ENCODE measurements around the gene ENPP3.

GRCh38 chr6:131741688-131742393 is 104.7 kb downstream of the ENPP3 start:
- TF ChIP-seq POLR2A (IDR thresholded peaks at IDR 0.05) = no peak
- TF ChIP-seq, protein P1, sequence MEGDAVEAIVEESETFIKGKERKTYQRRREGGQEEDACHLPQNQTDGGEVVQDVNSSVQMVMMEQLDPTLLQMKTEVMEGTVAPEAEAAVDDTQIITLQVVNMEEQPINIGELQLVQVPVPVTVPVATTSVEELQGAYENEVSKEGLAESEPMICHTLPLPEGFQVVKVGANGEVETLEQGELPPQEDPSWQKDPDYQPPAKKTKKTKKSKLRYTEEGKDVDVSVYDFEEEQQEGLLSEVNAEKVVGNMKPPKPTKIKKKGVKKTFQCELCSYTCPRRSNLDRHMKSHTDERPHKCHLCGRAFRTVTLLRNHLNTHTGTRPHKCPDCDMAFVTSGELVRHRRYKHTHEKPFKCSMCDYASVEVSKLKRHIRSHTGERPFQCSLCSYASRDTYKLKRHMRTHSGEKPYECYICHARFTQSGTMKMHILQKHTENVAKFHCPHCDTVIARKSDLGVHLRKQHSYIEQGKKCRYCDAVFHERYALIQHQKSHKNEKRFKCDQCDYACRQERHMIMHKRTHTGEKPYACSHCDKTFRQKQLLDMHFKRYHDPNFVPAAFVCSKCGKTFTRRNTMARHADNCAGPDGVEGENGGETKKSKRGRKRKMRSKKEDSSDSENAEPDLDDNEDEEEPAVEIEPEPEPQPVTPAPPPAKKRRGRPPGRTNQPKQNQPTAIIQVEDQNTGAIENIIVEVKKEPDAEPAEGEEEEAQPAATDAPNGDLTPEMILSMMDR (IDR thresholded peaks at IDR 0.05) = no peak
- no peak for TF ChIP-seq EP300 (IDR thresholded peaks at IDR 0.05)
